Type B pancreatic cell (in vitro differentiated cells): ENCODE measurements around the gene NDUFV1. TPM values are rescaled to one million over a fixed set of nuclear protein-coding genes. Genes with fewer than 3 reads are reported as not detected.
"Not testable (repeated sequence)": the region's sequence is repeated elsewhere in the genome, so short reads cannot be mapped to it uniquely, and the experiment has no call there.

Experiments
- DNase-seq: peaks from one replicate; pipeline ENCODE4 v3.0.0; 2021; ENCODE audit warnings: mixed read lengths; ENCODE audit not compliant: unreplicated experiment; ENCODE audit errors: extremely low spot score
- H3K27ac Mint-ChIP-seq: 2 replicates; pipeline ENCODE4 v1.8.0; 2021; ENCODE audit warnings: mild to moderate bottlenecking, mixed read lengths
- H3K27me3 Mint-ChIP-seq: 2 replicates; pipeline ENCODE4 v1.8.0; 2021; ENCODE audit warnings: mixed read lengths
- H3K36me3 Mint-ChIP-seq: 2 replicates; pipeline ENCODE4 v1.8.0; 2021; ENCODE audit warnings: mixed read lengths
- H3K4me1 Mint-ChIP-seq: one replicate; pipeline ENCODE4 v1.8.0; 2021; ENCODE audit warnings: mixed read lengths; ENCODE audit not compliant: unreplicated experiment
- H3K4me3 Mint-ChIP-seq: 2 replicates; pipeline ENCODE4 v1.8.0; 2021; ENCODE audit warnings: mild to moderate bottlenecking, mixed read lengths
- H3K9me3 Mint-ChIP-seq: 2 replicates; pipeline ENCODE4 v1.8.0; 2021; ENCODE audit warnings: mixed read lengths
- total RNA-seq: library from RNA; stranded (reverse); gene quantifications from 2 replicates; pipeline ENCODE4 v1.2.1, GENCODE V29; 2021; ENCODE audit warnings: low replicate concordance
- TF ChIP-seq, protein P1 (sequence below): fragments of 200-600 bp; sonication (generic); conservative IDR thresholded peaks from 2 replicates; pipeline ENCODE4 v1.5.0; 2021; ENCODE audit warnings: antibody characterized with exemption, mild to moderate bottlenecking

Gene NDUFV1
- total RNA-seq, 1 donor from 2014 or later = 226 TPM

DNA sequence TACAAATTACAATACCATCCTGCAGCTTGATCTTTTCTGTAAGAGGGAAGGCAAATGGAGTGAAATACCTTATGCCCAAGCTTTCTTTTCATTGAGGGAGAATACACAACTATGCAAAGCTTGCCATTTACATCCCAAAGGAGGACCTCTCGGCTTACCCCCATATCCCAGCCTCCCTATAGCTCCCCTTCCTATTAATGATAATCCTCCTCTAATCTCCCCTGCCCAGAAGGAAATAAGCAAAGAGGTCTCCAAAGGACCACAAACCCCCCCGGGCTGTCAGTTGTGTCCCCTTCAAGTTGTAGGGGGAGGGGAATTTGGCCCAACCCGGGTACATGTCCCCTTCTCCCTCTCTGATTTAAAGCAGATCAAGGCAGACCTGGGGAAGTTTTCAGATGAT is 15.2 kb downstream of the NDUFV1 start:
- H3K36me3 Mint-ChIP-seq, DNase-seq, H3K27ac Mint-ChIP-seq, H3K9me3 Mint-ChIP-seq: not testable (repeated sequence)
- Mint-ChIP-seq H3K4me1 (peaks cover 30% of the 10 kb centered on the region), H3K27me3 (peaks cover 34% of the 10 kb centered on the region), H3K4me3 (peak overlapping the region; percentile 95)

DNA sequence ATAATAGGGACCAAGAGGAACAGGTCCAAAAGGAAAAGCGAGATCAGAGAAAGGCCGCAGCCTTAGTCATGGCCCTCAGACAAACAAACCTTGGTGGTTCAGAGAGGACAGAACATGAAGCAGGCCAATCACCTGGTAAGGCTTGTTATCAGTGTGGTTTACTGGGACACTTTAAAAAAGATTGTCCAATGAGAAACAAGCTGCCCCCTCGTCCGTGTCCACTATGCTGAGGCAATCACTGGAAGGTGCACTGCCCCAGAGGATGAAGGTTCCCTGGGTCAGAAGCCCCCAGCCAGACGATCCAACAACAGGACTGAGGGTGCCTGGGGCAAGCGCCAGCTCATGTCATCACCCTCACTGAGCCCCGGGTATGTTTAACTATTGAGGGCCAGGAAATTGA is 16.2 kb downstream of the NDUFV1 start:
- peaks cover 24% of the 10 kb centered on the region for H3K27me3 Mint-ChIP-seq
- not testable (repeated sequence) for H3K27ac Mint-ChIP-seq, H3K4me3 Mint-ChIP-seq, DNase-seq, H3K36me3 Mint-ChIP-seq, H3K9me3 Mint-ChIP-seq
- H3K4me1 Mint-ChIP-seq = peaks cover 20% of the 10 kb centered on the region

DNA sequence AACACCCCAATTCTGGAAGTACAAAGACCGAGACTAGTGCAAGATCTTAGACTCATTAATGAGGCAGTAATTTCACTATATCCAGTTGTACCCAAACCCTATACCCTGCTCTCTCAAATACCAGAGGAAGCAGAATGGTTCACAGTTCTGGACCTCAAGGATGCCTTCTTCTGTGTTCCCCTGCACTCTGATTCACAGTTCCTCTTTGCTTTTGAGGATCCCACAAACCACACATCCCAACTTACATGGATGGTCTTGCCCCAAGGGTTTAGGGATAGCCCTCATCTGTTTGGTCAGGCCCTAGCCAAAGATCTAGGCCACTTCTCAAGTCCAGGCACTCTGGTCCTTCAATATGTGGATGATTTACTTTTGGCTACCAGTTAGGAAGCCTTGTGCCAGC is 17.1 kb downstream of the NDUFV1 start:
- not testable (repeated sequence) for H3K27ac Mint-ChIP-seq, DNase-seq

DNA sequence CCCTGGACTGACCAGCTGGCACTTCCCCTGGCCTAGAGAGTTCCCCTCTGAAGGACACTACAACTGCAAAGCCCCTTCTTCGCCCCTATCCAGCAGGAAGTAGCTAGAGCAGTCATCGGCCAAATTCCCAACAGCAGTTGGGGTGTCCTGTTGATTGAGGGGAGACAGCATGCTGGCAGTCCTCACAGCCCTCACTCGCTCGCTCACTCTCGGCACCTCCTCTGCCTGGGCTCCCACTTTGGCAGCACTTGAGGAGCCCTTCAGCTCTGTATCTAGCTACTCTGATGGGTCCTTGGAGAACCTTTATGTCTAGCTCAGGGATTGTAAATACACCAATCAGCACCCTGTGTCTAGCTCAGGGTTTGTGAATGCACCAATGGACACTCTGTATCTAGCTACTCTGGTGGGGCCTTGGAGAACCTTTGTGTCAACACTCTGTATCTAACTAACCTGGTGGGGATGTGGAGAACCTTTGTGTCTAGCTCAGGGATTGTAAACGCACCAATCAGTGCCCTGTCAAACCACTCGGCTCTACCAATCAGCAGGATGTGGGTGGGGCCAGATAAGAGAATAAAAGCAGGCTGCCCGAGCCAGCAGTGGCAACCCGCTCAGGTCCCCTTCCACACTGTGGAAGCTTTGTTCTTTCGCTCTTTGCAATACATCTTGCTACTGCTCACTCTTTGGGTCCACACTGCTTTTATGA is 19.5 kb downstream of the NDUFV1 start:
- H3K4me3 Mint-ChIP-seq, H3K4me1 Mint-ChIP-seq, DNase-seq, H3K9me3 Mint-ChIP-seq, H3K27ac Mint-ChIP-seq, H3K36me3 Mint-ChIP-seq: not testable (repeated sequence)
- H3K27me3 Mint-ChIP-seq = peaks cover 10% of the 10 kb centered on the region

More for the DNA sequence above, 17.1 kb downstream of the NDUFV1 start:
- H3K4me3 Mint-ChIP-seq, H3K36me3 Mint-ChIP-seq, H3K9me3 Mint-ChIP-seq: not testable (repeated sequence)
- Mint-ChIP-seq H3K27me3 (peaks cover 23% of the 10 kb centered on the region), H3K4me1 (peaks cover 20% of the 10 kb centered on the region)

DNA sequence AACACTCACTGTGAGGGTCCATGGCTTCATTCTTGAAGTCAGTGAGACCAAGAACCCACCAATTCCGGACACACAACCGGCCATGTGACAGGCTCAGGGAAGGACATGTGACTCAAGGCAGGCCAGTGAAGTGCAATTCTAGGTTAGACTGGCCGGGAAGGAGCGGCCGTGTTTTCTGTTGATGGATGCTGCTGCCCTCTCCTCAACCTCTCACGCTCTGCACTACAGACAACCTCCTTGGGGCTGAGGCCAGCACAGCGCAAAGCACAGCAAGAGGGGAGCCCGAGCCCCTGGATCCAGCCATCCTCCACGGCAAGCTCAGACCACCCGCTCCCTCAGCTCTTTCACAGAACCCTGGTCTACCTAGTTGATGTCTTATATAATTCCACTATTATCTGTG is 20.2 kb downstream of the NDUFV1 start:
- TF ChIP-seq, protein P1, sequence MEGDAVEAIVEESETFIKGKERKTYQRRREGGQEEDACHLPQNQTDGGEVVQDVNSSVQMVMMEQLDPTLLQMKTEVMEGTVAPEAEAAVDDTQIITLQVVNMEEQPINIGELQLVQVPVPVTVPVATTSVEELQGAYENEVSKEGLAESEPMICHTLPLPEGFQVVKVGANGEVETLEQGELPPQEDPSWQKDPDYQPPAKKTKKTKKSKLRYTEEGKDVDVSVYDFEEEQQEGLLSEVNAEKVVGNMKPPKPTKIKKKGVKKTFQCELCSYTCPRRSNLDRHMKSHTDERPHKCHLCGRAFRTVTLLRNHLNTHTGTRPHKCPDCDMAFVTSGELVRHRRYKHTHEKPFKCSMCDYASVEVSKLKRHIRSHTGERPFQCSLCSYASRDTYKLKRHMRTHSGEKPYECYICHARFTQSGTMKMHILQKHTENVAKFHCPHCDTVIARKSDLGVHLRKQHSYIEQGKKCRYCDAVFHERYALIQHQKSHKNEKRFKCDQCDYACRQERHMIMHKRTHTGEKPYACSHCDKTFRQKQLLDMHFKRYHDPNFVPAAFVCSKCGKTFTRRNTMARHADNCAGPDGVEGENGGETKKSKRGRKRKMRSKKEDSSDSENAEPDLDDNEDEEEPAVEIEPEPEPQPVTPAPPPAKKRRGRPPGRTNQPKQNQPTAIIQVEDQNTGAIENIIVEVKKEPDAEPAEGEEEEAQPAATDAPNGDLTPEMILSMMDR = no peak
- Mint-ChIP-seq H3K27me3 (peaks cover 4% of the 10 kb centered on the region), H3K4me3 (peak overlapping the region; percentile 47), H3K4me1 (peaks cover 1% of the 10 kb centered on the region), H3K27ac (no peak overlapping the region), H3K36me3 (no peaks in the 10 kb centered on the region), H3K9me3 (no peaks in the 10 kb centered on the region)
- no peak for DNase-seq

DNA sequence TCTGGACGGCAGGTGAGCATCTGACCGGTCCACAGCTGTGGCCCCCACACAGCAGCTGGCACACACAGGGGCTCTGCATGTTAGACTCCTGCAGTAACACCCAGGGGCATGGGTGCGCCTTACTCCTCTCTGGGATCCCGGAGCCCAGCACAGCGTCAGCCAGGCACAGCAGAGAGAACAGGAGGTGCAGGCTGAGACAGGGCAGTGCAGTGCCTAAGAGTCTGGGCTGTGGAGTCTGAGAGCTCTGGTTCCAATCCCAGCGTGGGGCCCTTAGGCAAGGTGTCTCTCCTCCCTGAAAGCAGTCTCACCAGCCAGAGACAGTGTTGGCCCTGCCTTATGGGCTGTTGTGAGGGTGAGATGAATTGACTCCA is 20.7 kb downstream of the NDUFV1 start:
- H3K4me3 Mint-ChIP-seq = peak overlapping the region; percentile 47
- no peak for DNase-seq
- H3K4me1 Mint-ChIP-seq = no peaks in the 10 kb centered on the region
- peak overlapping the region; percentile 64 for H3K27ac Mint-ChIP-seq
- no peaks in the 10 kb centered on the region for H3K36me3 Mint-ChIP-seq
- H3K27me3 Mint-ChIP-seq = peaks cover 2% of the 10 kb centered on the region
- TF ChIP-seq, protein P1 = no peak
- no peaks in the 10 kb centered on the region for H3K9me3 Mint-ChIP-seq

DNA sequence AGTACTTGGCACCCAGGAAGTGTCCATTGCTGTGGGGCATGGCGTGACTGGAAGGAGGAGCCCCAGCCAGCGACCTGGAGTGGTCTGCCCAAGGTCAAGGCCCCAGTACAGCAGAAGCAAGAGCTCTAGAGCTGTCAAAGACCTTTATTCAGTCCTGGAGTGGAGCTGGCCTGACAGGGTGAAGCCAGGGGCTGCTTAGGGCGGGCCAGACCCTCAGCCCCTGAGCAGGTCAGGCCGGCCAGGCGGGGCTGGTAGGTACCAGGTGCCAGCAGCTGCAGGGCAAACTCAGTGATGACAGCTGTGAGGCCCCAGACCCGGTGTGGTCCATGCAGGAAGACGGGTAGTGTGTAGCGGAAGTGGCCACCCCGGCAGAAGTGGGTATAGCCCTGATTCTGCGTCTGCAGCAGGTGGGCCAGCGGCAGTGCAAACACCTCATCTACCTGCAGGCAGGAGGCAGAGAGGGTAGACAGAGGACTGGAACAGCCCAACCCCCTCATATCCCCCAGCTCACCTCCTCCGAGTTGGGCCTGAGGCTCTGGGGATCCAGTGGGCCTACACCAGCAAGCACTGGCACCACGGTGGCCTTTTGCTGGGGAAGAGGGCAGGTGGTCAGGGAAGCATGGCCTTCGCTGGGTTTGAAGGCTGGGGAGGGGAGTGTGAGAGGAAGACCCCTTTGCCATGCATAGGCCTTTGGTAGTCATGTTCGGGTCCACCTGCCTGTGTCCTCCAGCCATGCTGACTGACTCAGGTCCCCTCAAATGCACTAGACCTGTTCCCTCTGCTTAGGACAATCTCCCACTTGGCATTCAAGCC is 21.3 kb downstream of the NDUFV1 start:
- peak overlapping the region; percentile 47 for H3K4me3 Mint-ChIP-seq
- no peaks in the 10 kb centered on the region for H3K36me3 Mint-ChIP-seq
- H3K4me1 Mint-ChIP-seq = no peaks in the 10 kb centered on the region
- H3K9me3 Mint-ChIP-seq = no peaks in the 10 kb centered on the region
- no peak for DNase-seq
- TF ChIP-seq, protein P1 = no peak
- H3K27ac Mint-ChIP-seq = peak overlapping the region; percentile 64
- H3K27me3 Mint-ChIP-seq = peaks cover 2% of the 10 kb centered on the region
